Activated CD4-positive, alpha-beta T cell treated with anti-CD3 and anti-CD28 coated beads for 36 hours (primary cell): ENCODE results near the gene DBR1. TPM values are rescaled to one million over a fixed set of nuclear protein-coding genes. Genes with fewer than 3 reads are reported as not detected.
"Not testable (repeated sequence)": the region's sequence is repeated elsewhere in the genome, so short reads cannot be mapped to it uniquely, and the experiment has no call there.

ENCODE experiments used
- ATAC-seq: fragments of 200-7000 bp; cut with Tn5 transposase; one replicate; pipeline ENCODE4 v1.10.0; 2021; ENCODE audit warnings: mild to moderate bottlenecking, moderate library complexity
- CTCF ChIA-PET: fragments of 350-600 bp; sonication (Branson Sonifier 250); formaldehyde crosslinking; loops from one replicate; lab custom pipeline; 2021; ENCODE audit warnings: antibody characterized with exemption; lab: Charles Lee
- POLR2A ChIA-PET: fragments of 350-600 bp; sonication (Branson Sonifier 250); formaldehyde crosslinking; loops from one replicate; lab custom pipeline; 2021; ENCODE audit warnings: antibody characterized with exemption, inconsistent platforms; lab: Charles Lee
- DNase-seq: peaks from one replicate; pipeline ENCODE4 v3.0.0-alpha.2; 2020
- H3K27ac Mint-ChIP-seq: one replicate; pipeline ENCODE4 v1.8.0; 2021; ENCODE audit warnings: mixed read lengths
- H3K27me3 Mint-ChIP-seq: one replicate; pipeline ENCODE4 v1.8.0; 2021; ENCODE audit warnings: mixed read lengths
- H3K36me3 Mint-ChIP-seq: one replicate; pipeline ENCODE4 v1.8.0; 2021; ENCODE audit warnings: low read depth, mixed read lengths
- H3K4me1 Mint-ChIP-seq: one replicate; pipeline ENCODE4 v1.8.0; 2021; ENCODE audit warnings: mixed read lengths
- H3K4me3 Mint-ChIP-seq: one replicate; pipeline ENCODE4 v1.8.0; 2021; ENCODE audit warnings: mild to moderate bottlenecking, moderate library complexity, mixed read lengths
- H3K9me3 Mint-ChIP-seq: one replicate; pipeline ENCODE4 v1.8.0; 2021; ENCODE audit warnings: low read depth, mixed read lengths
- intact Hi-C, 2 experiments: fragments of 100-400 bp; cut with DNase I in 1 of 2; cut with micrococcal nuclease in 1 of 2; formaldehyde crosslinking; loops; one replicate each; pipeline versions ENCODE4 v1.14.2 to v1.15.1; 2022 to 2024; cut with DNase I, micrococcal nuclease
- total RNA-seq, 2 experiments: library from RNA; stranded (reverse); gene quantifications; one replicate each; pipeline ENCODE4 v1.2.3, GENCODE V29; 2021

DBR1 gene
- total RNA-seq, 2 experiments from 2014 or later = 16.4 to 22.0 TPM

DNA sequence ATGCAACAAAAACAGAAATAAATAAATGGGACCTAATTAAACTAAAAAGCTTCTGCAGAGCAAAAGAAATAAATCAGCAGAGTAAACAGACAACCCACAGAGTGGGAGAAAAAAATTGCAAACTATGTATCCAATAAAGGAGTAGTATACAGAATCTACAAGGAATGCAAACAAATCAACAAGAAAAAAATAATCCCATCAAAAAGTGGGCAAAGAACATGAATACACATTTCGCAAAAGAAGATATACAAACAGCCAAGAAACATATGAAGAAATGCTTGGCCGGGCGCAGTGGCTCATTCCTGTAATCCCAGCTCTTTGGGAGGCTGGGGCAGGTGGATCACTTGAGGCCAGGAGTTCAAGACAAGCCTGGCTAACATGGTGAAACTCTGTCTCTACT lies 32.5 kb downstream of the DBR1 start:
- H3K36me3 Mint-ChIP-seq, H3K27ac Mint-ChIP-seq, ATAC-seq, H3K4me3 Mint-ChIP-seq, intact Hi-C loops, H3K9me3 Mint-ChIP-seq, DNase-seq, H3K27me3 Mint-ChIP-seq, POLR2A ChIA-PET, H3K4me1 Mint-ChIP-seq: not testable (repeated sequence)
- CTCF ChIA-PET = interaction anchor here (0.7 kb wide), 1 partner anchor 153 kb away, joined by 3 read pairs; no protein-coding TSS in a partner anchor

DNA sequence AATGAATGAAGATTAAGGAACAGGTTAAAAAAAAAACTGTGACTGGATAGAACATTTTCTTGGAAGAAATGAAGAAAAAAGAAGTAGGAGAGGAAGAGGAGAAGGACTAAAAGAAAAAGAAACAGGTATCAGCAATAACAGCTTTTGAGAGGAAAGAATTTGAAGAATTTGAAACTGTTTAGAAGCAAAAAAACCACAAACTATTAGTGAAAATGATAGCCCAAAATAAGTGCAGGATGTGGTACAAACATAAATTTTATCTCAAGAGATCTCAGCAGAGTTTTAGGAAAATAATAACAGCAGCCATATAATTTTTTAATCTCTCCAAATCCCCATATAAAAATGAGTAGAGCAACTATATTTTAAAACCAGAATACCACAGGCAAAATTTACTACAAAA lies 33.8 kb downstream of the DBR1 start:
- ATAC-seq (no peak), DNase-seq (no peak)
- POLR2A ChIA-PET = no interaction called here
- intact Hi-C loops = no loop called here
- H3K4me3 Mint-ChIP-seq = no peak overlapping the region
- H3K27ac Mint-ChIP-seq = no peak overlapping the region
- H3K36me3 Mint-ChIP-seq = no peaks in the 10 kb centered on the region
- peaks cover 10% of the 10 kb centered on the region for H3K27me3 Mint-ChIP-seq
- no peaks in the 10 kb centered on the region for H3K4me1 Mint-ChIP-seq
- H3K9me3 Mint-ChIP-seq = no peaks in the 10 kb centered on the region
- CTCF ChIA-PET = no interaction called here

DNA sequence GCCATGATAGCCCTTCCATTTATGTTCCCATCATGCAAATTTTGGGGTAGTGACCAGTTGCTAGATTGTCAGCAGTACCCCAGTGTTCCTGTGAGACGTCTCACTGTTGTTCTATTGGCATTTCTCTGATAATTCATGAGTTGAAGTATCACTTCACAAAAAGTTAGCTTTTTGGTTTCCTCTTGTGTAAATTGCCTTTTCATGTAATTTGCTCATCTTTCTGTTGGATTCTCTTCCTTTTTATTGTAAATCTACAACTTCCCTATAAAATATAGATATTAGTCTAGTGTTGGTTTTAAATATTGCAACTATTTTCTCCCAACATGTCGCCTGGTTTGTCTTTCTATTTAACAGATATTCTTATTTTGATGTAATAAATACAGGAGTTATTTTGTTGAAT lies 35.0 kb downstream of the DBR1 start:
- DNase-seq (no peak), ATAC-seq (no peak)
- POLR2A ChIA-PET = no interaction called here
- intact Hi-C loops = no loop called here
- CTCF ChIA-PET = interaction anchor here (0.6 kb wide), 1 partner anchor 328 kb away, joined by 3 read pairs; no protein-coding TSS in a partner anchor
- H3K27ac Mint-ChIP-seq = no peak overlapping the region
- H3K9me3 Mint-ChIP-seq = no peaks in the 10 kb centered on the region
- H3K4me1 Mint-ChIP-seq = no peaks in the 10 kb centered on the region
- no peaks in the 10 kb centered on the region for H3K36me3 Mint-ChIP-seq
- peaks cover 10% of the 10 kb centered on the region for H3K27me3 Mint-ChIP-seq
- no peak overlapping the region for H3K4me3 Mint-ChIP-seq

DNA sequence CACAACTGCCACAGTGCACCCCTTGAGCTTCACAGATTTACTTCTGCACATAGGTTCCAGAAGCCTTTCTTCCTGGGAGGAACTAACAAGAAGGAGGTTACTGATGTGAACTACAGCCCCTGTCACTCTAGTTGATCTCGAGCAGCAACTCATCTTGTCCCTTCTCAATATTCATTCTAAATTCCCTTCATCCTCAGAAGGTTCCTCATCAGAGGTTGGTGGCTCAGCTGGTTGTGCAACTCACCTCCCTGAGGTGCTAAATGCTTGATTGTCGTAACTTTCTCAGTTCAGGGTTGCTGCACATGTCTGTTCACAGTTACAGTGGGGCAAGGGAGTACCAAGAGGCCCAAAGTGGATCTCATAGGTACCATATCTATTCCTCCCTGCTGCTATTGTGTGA lies 36.9 kb downstream of the DBR1 start:
- H3K4me3 Mint-ChIP-seq = no peak overlapping the region
- intact Hi-C loops = no loop called here
- H3K36me3 Mint-ChIP-seq = no peaks in the 10 kb centered on the region

DNA sequence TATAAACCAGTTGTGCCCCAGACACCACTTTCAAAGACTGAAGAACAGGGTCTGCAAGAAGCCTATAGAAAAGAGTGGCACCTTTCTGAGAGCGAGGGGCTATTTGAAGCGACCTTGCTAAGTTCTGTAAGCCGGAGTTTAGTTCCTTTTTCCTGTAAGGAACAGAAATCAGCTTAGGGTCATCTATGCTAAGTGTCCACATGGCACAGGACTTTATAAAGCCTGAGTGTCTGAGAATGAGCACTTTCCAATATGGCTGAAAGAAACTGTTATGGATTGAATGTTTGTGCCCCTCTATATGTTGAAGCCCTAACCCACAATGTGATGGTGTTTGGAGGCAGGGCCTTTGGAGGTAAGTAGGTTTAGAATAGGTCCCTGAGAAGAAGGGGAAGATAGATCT lies 38.5 kb downstream of the DBR1 start:
- intact Hi-C loops = no loop called here
- no peak for ATAC-seq
- ChIA-PET POLR2A (no interaction called here), CTCF (no interaction called here)
- H3K27ac Mint-ChIP-seq = no peak overlapping the region
- H3K4me3 Mint-ChIP-seq = no peak overlapping the region
- no peak for DNase-seq
- no peaks in the 10 kb centered on the region for H3K4me1 Mint-ChIP-seq
- peaks cover 9% of the 10 kb centered on the region for H3K27me3 Mint-ChIP-seq
- H3K9me3 Mint-ChIP-seq = no peaks in the 10 kb centered on the region
- H3K36me3 Mint-ChIP-seq = no peaks in the 10 kb centered on the region

More for the DNA sequence above, 36.9 kb downstream of the DBR1 start:
- Mint-ChIP-seq H3K9me3 (no peaks in the 10 kb centered on the region), H3K27ac (no peak overlapping the region), H3K4me1 (no peaks in the 10 kb centered on the region), H3K27me3 (peaks cover 14% of the 10 kb centered on the region)
- ATAC-seq (no peak), DNase-seq (no peak)
- ChIA-PET CTCF (interaction anchor here (1.4 kb wide), 1 partner anchor 21 kb away, joined by 4 read pairs; no protein-coding TSS in a partner anchor), POLR2A (no interaction called here)

DNA sequence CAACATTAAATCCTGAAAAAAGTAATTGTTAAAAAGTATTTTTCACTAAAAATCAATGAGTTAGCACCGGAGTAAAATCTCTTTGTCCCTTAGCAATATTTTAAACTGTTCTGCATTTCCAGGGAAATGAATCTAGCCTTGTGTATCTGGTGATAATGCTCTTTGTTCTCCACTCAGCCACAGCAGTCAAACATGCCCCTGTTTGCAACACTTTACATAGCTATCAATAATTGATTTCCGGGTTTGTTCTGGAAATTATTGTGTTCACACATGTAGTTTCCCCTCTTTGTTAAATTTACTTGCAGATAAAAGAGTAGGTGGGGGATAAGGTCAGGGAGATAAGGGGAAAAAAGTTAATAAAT lies 38.9 kb downstream of the DBR1 start:
- intact Hi-C loops = no loop called here
- Mint-ChIP-seq H3K36me3 (no peaks in the 10 kb centered on the region), H3K4me3 (no peak overlapping the region), H3K9me3 (no peaks in the 10 kb centered on the region), H3K4me1 (no peaks in the 10 kb centered on the region), H3K27me3 (peaks cover 9% of the 10 kb centered on the region), H3K27ac (no peak overlapping the region)
- no peak for ATAC-seq
- DNase-seq = no peak
- CTCF ChIA-PET = no interaction called here
- POLR2A ChIA-PET = no interaction called here

DNA sequence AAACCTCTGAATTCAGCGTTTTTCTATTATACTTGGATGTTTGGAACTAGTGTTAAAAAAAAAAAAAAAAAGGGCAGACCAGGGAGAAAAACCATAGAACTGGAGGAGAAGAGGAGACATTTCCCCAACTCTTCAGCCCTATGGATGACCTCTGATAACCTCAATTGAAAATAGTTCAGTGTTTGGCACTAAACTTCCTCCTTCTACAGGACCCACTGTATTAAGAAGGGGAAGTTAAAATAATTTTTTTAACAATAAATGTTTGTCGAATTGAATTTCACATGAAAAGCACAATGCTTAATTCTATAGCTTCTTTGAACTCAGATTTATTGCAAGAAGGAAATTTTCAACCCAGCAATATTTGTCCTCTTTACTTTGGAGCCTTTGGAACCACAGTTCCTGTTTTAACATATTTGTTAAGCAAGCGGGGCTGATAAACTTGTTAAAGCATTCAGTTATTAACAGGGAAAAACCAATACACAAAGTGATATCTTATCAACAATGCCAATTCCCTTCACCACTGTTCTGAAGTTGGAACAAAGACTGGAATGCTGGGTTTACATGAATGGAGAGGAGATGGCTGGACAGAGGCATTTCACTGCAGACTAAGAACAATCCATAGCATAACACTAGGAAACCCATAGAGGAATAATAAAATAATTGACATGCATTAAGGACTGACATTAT lies 39.4 kb downstream of the DBR1 start:
- POLR2A ChIA-PET = no interaction called here

DNA sequence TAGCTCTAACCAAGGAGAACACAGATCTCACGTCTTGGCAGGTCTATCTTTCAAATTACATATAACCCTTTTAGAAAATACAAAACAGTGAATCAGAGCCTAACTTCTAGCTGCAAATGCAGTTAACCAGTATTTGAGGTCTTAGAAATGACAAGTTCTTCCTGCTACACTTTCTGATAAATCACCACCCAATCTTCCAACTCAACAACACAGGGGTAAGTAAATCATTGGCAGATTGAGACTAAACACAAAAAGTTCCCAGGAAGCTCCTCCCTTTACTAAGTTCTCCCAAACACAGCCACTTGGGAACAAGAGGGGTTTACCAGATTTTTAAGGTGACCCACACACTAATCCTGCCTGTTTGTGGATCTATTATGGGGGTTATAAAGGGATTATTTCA lies 42.5 kb downstream of the DBR1 start, which contains the start of gene A4GNT:
Gene A4GNT, minus strand, starts transcription at position 152 of the 400 bp plus-strand sequence. CDS start 1,134 bp downstream, outside the sequence.
- Mint-ChIP-seq H3K9me3 (no peaks in the 10 kb centered on the region), H3K4me3 (no peak within 1 kb of the TSS), H3K27ac (no peak within 1 kb of the TSS), H3K36me3 (no peaks in the 10 kb centered on the region), H3K27me3 (peaks cover 6% of the 10 kb centered on the region), H3K4me1 (no peaks in the 10 kb centered on the region)
- ATAC-seq = no peak
- no peak for DNase-seq
- CTCF ChIA-PET = interaction anchor here (1.1 to 2.4 kb wide), 2 partner anchors 13 to 62 kb away, joined by 3 to 8 read pairs; no protein-coding TSS in a partner anchor
- intact Hi-C loops = no loop called here
- POLR2A ChIA-PET = no interaction called here

More for the DNA sequence above, 39.4 kb downstream of the DBR1 start:
- DNase-seq (no peak), ATAC-seq (no peak)
- H3K9me3 Mint-ChIP-seq = no peaks in the 10 kb centered on the region
- H3K4me3 Mint-ChIP-seq = no peak overlapping the region
- H3K4me1 Mint-ChIP-seq = no peaks in the 10 kb centered on the region
- peaks cover 6% of the 10 kb centered on the region for H3K27me3 Mint-ChIP-seq
- no peak overlapping the region for H3K27ac Mint-ChIP-seq
- CTCF ChIA-PET = no interaction called here
- H3K36me3 Mint-ChIP-seq = no peaks in the 10 kb centered on the region
- intact Hi-C loops = no loop called here

DNA sequence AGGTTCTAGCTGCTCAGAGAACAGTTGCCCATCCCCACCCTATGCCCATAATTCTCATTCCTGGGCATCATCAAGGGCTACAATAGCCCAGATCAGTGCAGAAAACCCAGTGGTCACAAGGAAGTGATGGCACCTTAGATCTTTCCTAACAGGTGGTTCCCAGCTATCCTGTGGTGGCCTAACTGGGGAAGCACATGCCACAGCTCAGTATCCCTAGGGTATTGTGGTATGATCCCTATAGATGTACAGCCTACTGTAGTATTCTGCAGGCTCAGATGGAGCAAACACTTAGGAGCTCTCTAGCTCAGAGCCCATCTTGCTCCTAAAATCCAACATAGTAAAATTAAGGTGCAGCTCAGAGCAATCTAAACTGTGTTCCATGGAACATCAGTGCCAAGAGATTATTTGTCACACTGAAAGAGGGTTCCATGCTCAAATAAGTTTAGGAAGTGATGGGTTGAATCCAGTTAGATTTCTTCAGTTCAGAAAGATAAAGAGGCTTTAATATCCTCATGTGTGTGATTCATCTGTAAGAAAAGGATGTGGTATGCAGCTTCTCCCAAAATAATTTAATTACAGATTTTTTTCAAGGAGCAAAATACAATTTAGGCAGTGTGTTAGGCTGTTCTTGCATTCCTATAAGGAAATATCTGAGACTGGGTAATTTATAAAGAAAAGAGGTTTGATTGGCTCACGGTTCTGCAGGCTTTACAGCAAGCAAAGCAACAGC lies 46.9 kb downstream of the DBR1 start:
- Mint-ChIP-seq H3K4me1 (no peaks in the 10 kb centered on the region), H3K4me3 (no peak overlapping the region), H3K9me3 (no peaks in the 10 kb centered on the region), H3K27me3 (peaks cover 3% of the 10 kb centered on the region), H3K27ac (no peak overlapping the region), H3K36me3 (no peaks in the 10 kb centered on the region)
- intact Hi-C loops = no loop called here
- CTCF ChIA-PET = interaction anchor here (0.7 to 1.8 kb wide), 5 partner anchors 8 to 54 kb away, joined by 3 to 6 read pairs (median 3); partner anchors contain the start of gene DZIP1L
- POLR2A ChIA-PET = no interaction called here
- DNase-seq (no peak), ATAC-seq (no peak)

DNA sequence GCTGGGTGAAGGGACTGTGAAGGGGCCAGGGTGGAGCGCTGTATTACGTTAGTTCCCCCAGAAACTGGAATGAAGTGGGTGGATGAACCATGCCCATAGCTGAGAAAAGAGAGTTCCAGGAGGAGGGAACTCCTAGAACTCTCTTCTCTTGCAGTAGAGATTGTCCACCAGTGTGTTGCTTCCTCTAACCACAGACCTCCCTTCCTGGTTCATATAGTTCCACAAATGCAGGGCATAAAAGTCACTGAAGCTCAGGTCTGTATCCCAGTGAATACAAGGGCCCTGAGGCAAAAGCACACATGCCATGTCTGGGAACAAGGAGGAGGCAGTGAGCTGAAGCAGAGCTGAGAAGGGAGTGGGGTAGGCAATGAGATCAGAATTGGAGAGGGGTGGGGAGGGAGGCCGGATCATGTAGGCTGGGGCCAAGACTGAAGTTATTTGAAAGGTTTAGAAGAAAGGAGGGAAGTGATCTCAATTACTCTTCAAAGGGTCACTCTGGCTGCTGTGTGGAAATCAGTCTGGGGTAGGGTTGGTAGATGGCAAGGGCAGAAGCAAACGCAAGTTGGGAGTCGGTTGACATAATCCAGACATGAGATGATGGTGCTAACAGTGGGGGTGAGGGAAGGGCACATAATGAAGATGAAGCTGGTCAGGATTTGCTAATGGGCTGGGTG lies 49.0 kb downstream of the DBR1 start:
- DNase-seq (no peak), ATAC-seq (no peak)
- POLR2A ChIA-PET = no interaction called here
- no peak overlapping the region for H3K27ac Mint-ChIP-seq
- CTCF ChIA-PET = interaction anchor here (0.6 kb wide), 1 partner anchor 586 kb away, joined by 3 read pairs; no protein-coding TSS in a partner anchor
- H3K36me3 Mint-ChIP-seq = no peaks in the 10 kb centered on the region
- H3K4me3 Mint-ChIP-seq = no peak overlapping the region
- intact Hi-C loops = no loop called here
- H3K4me1 Mint-ChIP-seq = no peaks in the 10 kb centered on the region
- peaks cover 3% of the 10 kb centered on the region for H3K27me3 Mint-ChIP-seq
- H3K9me3 Mint-ChIP-seq = no peaks in the 10 kb centered on the region

DNA sequence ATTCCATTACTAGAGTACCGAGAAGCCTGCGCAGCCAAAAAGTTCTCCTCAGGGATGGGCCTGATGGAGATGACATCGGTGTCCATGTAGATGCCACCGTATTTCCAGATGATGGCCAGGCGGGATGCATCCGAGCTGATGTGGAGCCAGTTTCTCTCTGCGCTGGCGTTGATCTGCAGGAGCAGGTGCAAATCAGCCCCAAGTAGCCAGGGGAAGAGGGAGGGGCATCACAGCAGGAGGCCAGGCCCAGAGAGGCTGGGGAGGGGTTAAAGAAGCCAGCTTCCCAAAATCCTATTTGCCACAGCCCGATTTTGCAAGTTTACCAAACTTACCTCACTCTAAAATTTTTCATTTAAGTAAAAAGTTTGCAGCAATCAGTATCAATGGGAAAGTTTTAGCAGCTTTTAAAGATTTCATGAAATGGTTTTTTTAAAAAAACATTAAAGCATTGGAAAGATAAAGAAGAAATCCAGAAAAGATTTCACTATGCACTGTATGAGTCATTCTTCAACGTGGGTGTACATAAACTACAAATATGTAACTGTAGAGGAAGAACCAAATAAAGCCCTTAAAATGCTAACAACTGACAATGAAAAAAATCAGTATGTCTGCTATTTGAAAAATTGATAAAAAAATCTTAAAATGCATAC lies 49.9 kb downstream of the DBR1 start:
- no peak overlapping the region for H3K27ac Mint-ChIP-seq
- ATAC-seq = no peak

More for the DNA sequence above, 49.9 kb downstream of the DBR1 start:
- no peak overlapping the region for H3K4me3 Mint-ChIP-seq
- intact Hi-C loops = no loop called here
- DNase-seq = no peak
- H3K36me3 Mint-ChIP-seq = no peaks in the 10 kb centered on the region
- H3K9me3 Mint-ChIP-seq = no peaks in the 10 kb centered on the region
- H3K4me1 Mint-ChIP-seq = no peaks in the 10 kb centered on the region
- peaks cover 5% of the 10 kb centered on the region for H3K27me3 Mint-ChIP-seq
- CTCF ChIA-PET = interaction anchor here (0.8 to 0.9 kb wide), 2 partner anchors 23 to 467 kb away, joined by 3 read pairs; no protein-coding TSS in a partner anchor
- POLR2A ChIA-PET = no interaction called here
